GM19193 (cell line): ENCODE results near the gene SGTA.

Experiments used
- POLR2A ChIP-seq: IDR thresholded peaks from 4 replicates; pipeline ENCODE4 v1.6.1; 2011; ENCODE audit not compliant: insufficient read depth, insufficient read length; ENCODE audit errors: extremely low read depth

Gene SGTA

DNA sequence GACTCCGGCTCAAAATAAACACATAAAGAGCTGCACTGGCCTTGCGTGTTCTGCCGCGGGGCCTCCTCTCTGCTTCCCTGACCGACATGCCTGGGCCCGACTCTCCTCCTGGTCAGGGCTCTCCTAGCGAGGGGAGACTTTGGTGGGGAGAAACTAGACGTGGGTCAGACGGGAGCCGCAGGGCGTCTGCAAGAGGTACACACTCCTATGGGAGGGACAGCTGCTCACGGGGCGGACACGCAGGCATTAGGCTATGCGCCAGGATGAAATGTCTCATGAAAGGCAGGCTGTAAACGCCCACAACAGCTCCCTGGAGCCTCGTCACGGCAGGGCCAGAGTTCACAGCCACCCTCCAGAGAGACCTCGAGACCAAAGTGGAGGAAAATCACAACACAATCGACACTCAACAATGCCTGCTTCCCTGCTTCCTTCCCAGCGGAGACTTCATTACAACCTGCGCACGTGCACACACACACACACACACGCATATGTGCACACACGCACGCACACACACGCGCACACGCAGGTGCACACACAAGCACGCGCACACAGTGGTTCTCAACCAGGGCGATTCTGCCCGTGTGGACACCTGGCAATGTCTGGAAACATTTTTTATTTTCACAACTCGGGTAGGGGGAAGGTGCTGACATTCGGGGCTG lies 49.0 kb downstream of the SGTA start:
- no peak for TF ChIP-seq POLR2A

DNA sequence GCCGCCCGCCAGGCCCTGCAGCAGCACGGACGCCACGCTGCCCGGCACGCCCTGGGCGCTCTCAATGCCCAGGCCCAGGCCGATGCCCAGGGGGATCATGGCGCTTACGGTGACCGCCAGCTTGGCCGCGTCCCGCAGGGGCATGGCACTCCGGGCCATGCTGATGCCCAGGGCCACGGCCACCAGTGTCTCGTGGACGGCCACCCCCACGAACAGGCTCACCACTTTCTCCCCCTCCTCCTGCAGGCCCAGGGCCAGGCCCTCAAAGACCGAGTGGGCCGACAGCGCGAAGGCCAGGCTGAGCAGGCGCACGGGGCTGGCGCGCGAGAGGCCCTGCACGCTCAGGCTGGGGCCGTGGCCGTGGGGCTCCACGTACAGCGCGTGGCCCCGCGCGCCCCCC lies 50.2 kb downstream of the SGTA start:
- no peak for TF ChIP-seq POLR2A

DNA sequence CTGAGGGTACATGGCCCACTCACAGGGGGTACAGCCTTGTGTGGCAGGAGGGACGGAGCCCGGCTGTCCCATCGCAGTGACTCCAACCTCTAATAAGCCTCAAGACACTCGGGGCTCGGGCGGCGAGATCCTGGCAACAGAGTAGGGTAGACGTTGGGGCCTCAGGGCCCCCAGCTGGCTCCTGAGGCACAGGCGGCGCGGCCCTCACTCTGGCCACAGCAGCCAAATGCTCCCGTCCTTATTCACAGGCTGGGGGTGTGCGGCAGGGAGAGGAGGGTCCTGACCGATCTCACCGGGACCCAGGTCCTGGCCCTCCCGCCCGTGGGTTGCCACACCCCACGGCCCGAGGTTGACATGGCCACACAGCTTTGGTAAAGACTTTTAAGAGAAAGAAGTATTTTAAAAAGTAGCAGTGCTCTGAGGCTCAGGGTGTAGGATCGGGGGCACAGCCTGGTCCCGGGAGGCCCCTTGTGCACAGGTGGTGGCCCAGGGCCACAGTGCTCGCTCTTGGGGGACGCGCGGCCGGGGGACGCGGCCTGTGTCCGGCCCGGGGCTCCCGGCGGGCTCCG lies 50.8 kb downstream of the SGTA start:
- TF ChIP-seq POLR2A = no peak

DNA sequence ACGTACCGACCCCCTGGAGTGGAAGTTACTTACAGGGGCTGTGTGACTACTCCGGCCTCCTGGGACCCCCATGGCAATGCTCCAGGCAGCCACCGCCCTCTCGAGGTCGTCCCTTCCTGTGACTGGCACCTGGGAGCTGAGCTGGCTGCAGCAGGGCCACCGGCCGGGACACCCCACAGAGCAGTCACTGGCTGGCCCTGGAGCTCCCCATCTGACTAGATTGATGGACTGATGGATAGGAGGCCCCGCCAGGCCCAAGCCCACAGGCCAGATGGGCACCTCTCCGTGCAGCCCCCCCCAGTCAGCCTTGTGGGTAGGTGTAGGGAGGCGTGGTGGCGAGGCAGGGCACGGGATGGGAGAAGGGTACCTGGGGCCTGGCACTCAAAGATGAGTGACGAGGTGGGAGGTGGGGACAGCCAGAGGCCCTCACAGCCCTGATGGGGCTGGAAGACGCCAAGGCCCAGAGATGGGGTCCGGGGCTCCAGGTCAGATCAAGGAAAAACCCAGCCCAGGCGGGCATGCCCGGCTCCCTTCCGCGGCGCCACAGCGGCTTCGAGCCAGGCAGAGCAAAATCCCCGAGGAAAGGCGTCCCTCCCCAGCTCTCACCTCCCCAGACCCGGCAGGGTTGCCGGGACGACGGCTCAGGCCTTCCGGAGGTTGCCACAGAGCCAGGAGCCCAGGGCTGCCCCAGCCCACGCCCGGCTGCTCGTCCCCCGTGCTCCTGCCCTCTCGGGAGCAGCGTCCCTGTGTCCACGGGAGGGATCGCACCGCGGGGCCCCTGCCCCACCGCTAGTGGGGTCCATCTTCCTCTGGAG lies 51.7 kb downstream of the SGTA start:
- no peak for TF ChIP-seq POLR2A

DNA sequence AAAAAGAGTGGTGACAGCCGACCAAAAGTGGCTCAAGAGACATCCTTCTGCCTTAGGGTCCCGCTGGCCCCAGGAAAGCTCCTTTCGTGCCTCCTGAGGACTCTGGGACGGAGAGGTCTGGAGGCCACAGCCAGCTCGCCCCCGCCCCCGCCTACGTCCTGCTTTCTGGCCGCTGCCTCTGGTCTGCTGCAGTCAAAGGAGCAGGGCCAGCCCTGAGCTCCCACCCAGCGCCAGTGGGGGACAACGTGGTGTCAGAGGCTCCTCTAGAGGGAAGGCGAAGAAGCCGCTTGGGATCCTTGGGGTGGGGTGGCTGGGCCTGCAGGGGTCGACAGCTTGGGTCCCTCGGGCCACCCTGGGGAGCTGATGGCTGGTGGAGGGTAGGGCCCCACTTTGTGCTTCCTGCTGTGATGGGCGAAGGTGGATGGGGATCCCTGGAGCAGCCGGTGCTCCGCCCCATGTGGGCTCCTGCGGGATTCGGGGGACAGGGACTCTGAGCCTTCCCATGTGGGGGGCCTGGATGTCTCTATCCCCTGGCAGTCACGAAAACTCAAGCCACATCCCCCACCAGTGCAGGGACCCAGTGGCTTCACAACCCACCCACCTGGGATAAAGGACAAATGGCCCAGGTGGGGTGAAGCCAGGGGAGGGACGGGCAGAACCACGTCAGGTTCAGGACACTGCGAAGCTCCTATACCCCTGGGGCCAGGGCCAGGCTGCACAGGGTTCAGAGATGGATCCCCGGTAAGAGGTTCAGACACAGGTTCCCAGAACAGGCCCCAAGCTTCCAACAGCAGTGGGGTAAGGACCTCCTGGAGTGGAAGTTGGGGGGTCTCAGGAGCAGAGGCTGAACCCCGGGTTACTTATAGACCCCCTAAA lies 52.9 kb downstream of the SGTA start:
- TF ChIP-seq POLR2A = no peak

DNA sequence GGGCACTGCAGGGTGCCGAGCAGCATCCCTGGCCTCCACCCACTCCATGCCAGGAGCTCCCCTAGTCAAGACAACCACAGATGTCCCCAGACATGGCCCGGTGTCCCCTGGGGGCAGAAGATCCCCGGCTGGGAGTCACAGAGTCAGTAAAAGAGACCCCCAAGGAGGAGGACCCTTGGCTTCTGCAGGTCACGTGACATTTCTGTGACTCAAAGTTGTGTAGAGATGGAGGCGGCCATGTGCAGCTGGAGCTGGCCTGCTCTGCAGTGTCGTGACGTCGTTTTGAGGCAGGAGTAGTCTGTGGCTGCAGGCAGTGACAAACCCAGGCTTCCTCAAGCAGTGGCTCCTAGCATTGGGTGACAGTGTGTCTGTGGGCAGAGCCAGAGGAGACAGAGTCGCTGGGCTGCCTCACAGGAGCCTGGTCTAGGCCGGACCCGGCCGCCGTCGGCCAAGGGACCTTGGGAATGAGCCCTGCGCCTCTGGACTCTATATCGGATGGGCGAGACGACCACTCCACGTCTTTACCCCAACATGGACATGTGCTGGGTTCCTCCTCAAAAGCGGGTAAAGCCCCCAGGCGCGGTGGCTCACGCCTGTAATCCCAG lies 54.2 kb downstream of the SGTA start:
- TF ChIP-seq POLR2A = no peak

DNA sequence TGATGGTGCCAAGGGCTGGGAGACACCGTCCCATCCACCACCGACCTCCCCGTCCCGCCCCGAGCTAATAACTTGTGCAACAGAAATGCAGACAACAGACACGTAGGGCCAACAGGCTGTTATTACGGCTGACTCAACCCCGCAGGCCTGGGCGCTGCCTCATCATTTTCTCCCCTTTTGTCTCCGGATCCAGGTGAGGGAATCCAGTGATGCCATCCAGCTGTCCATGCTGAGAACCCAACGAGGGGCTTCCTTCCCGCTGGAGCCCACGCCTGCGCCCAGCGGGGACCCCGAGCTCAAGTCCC lies 55.5 kb downstream of the SGTA start:
- no peak for TF ChIP-seq POLR2A

DNA sequence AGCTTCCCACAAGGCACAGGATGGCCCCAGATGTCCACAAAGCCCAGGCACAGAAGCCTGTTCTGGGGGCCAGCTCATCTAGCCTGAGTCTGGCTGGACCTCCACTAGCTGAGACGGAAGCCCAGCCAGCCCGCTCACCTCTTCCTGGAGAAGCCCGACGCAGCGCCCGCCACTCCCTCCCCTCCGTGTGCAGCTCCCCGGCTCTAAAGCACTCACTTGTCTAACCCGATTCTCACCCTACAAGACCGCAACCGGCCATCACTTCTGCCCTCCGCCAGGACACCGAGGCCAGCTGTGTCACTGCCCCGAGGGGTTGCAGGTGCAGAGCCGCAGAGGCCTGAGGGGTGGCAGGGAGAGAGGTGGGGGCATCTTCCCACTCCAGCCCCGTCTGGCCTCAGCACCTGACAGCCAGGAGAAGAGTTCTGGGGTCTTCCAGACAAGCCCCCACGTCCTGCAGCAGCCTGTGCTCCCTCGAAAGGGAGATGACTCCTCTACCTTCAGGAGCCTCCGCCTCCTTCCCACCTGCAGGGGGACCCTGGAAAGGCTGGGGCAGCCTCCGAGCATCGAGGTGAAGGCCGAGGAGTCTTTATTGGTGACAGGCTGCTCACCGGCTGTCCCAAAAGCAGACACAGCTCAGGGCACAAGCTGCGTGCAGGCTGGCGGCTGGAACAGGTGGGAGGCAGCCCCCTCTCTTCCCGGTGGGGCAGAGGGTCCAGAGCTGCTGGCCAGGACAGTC lies 56.0 kb downstream of the SGTA start:
- TF ChIP-seq POLR2A = no peak

DNA sequence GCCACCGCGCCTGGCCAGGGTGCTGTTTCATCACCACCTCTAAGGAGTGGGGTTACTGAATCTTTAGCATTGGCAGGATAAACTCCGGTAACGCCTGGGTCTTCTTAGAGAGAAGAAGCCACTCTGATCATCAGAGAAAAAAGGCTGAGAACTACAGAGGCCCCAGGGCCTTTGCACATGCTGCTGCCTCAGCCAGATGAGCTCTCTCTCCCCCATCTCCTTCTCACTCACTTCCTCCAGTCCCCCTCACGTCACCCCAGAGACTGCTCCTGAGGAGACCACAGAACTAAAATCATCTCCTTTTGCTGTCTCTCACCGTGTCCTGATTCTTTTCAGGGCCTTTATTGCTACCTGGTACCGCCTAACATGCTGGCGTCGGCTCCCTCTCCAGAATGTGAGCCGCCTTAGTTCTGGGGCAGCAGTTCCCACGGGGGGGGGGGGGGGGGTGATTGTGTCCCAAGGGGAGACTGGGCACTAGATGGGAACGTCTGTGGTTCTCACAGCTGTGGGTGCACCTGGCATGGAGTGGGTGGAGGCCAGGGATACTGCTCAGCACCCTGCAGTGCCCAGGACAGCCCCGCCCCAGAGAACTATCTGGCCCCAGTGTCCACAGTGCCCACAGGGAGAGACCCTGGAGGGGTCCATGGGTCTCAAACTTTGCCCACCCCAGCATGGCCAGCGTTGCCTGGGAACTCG lies 56.8 kb downstream of the SGTA start:
- TF ChIP-seq POLR2A = no peak

DNA sequence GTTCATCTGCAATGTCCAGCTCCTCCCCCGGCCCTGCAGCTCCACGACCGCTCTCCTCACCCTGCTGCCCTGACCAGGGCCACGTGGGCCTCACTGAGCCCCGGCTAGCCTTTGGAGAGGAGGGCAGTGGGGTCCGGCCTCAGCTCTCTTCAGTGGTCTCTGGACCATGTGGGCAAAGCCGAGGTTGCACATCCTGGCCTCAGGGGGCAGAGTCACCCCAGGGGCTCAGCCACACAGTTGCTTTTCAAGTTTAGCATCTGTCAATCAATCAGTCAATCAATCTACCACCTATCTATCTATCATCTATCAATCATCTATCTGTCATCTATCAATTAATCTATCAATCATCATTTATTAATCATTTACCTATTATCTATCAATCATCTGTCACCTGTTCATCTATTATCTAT lies 58.9 kb downstream of the SGTA start:
- TF ChIP-seq POLR2A = no peak

DNA sequence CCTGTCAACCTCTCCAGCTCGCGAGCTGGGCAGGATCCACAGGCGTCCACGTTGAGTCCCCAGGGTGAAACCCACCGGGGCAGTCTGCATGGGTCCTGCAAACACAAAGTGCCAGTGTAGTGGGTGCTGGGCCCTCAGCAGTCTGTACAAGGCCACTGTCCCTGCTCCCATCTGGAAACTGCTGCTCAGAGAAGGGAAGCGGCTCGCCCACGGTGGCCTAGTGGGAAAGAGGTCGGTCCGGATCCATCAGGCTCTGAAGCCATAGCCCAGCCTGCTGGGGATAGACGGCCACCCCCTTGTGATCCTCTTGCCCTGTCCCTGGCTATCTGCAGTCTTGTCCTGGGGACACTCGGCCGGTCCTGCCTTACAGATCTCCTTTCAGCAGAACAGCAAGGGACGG lies 59.3 kb downstream of the SGTA start:
- TF ChIP-seq POLR2A = no peak

DNA sequence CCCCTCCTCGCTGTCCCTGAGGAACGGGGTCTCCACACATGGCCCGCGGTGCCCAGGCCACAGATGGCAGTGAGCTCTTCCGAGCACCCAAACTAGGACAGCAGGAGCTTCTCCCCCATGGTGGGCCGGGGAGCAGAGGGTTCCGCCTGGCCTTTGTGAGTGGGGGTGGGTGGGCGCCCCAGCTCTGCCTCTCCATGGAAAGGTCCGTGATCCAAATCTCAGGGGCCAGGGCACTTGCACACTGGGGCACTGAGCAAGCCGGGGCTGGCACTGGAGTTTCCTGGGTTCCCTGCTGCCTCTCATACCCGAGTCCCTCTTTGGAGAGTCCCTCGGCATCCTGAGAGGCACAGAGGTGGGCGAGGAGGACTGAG lies 59.7 kb downstream of the SGTA start:
- no peak for TF ChIP-seq POLR2A

DNA sequence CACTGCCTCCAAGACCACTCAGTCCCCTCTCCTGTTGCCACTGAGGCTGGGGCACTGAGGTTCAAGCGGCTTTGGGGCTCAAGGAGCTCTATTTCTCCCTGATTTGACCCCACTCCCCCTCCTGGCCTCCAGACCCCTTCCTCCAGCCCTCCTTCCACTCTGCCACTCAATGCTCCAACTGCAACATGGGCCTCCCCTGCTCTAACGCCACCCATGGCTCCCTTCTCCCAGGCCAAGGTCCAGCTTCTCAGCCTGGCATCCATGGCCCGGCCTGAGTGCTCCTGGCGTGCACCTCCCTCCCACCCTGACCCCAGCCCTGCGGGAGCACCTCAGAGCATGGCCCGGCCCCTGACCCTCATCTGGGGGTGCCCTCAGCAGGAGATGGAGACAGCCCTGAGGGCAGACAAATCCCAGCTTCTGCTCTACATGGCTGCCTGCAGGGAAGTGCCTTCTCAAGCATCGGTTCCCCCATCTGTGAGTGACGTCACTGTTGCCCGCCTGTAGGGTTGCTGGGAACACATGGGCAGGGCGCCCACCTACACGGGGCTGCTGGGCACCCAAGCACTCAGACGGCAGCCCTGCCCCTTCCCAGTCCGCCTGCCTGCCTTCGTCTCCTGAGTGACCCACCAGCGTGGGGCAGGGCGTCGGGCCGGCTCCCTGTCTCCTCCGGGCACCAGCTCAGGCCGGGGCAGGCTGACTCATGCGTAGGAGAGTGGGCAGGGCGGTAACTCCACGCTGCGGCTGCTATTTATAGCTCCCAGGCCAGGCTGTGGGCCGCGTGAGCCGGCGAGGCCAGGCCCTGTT lies 60.3 kb downstream of the SGTA start:
- TF ChIP-seq POLR2A = no peak
